D721Med (cell line): ENCODE results near the gene DNM1L.

ENCODE experiments used
- DNase-seq: peaks from one replicate; pipeline ENCODE4 v3.0.0; 2011; ENCODE audit warnings: low spot score; ENCODE audit not compliant: insufficient read length
- FAIRE-seq: peaks from 2 replicates; lab custom pipeline; 2011; peaks lifted over from hg19 to GRCh38; lab: Jason Lieb, UNC
- CTCF ChIP-seq: IDR thresholded peaks from 2 replicates; pipeline ENCODE4 v1.5.1; 2012; ENCODE audit warnings: mild to moderate bottlenecking, control low read depth; ENCODE audit not compliant: insufficient read depth; ENCODE audit errors: missing control alignments

Gene DNM1L

DNA sequence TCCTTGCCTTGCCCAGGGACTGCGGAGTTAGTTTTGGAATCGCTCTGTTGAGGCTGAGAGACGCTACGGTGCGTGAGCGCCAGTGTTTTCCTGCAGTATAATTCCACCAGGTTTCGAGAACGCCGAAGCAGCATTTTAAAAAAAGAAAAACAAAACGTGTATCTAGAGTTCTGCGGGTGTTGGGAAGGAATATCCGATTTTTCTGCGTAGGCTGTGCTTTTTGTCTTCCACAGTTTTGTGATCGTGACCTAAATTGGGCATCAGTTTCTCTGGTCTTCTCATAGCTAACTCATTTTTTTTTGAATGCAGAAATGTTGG is 778 bp downstream of the DNM1L start:
- DNase-seq (no peak), FAIRE-seq (no peak)
- no peak for TF ChIP-seq CTCF

DNA sequence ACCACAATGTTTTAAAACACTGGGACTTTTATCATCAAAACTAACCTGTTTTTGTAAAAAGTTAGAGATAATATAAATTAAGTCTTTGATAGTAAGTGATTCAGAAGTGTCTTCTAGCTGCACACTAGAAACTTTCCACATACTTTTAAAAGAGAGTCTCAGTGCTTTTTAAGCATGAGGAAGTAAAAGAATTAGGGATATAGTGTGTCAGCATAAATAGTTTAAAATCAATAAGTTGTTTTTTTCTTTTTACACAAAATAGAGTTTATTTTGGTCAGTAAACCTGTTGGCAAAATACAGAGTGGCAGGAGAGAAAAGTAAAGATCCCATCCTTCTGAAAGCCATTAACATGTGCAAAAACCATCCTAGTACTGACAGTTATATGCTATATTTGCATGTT is 1.7 kb downstream of the DNM1L start:
- no peak for FAIRE-seq
- DNase-seq = no peak
- no peak for TF ChIP-seq CTCF

DNA sequence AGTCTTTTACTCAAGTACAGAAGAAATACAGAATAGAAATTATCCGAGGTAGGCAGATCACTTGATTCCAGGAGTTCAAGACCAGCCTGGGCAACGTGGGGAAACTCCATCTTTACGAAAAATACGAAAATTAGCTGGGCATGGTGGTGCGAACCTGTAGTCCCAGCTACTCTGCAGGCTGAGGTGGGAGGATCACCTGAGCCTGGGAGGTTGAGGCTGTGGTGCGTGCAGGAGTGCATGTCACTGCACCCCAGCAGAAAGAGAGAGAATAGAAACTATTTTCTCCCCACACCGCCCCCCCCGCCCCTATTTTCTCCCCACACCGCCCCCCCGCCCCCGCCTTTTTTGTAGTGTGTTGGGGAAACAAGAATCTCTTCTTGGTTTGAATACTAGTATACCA is 2.2 kb downstream of the DNM1L start:
- DNase-seq = no peak
- TF ChIP-seq CTCF = no peak
- FAIRE-seq = no peak

- DNase-seq (no peak), FAIRE-seq (no peak)
- no peak for TF ChIP-seq CTCF
Measured at GRCh38 chr12:32686340-32686739, 7.2 kb downstream of the DNM1L start.

DNA sequence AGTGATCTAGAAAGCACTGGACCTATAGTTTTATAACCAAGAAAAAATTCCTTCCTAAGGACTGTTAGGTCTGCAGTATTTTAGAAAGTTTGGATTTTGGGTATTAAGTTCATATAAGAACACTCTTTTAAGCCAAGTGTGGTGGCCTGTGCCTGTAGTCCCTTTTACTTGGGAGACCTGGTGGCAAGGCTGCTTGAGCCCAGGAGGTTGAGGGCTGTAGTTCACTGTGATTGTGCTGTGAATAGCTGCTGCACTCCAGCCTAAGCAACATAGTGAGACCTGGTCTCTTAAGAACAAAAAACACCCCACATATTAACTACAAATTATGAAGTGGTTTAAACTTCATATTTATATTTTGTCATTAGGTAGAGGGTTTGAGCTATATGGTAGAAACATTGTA is 9.7 kb downstream of the DNM1L start:
- TF ChIP-seq CTCF = no peak
- DNase-seq = no peak
- FAIRE-seq = no peak

DNA sequence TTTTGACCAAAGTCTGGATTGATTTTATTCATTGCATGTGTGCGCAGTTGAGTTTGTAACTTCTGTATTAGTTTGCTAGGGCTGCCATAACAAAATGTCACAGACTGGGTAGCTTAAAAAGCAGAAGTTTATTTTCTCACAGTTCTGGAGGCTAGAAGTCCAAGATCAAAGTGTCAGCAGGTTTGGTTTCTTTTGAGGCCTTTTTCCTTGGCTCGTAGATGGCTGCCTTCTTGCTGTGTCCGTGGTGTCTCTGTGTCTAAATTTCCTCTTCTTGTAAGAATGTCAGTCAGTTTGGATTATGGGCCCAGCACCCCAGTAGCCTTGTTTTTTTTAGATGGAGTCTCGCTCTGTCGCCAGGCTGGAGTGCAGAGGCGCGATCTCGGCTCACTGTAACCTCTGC is 11.8 kb downstream of the DNM1L start:
- DNase-seq (no peak), FAIRE-seq (no peak)
- TF ChIP-seq CTCF = no peak

DNA sequence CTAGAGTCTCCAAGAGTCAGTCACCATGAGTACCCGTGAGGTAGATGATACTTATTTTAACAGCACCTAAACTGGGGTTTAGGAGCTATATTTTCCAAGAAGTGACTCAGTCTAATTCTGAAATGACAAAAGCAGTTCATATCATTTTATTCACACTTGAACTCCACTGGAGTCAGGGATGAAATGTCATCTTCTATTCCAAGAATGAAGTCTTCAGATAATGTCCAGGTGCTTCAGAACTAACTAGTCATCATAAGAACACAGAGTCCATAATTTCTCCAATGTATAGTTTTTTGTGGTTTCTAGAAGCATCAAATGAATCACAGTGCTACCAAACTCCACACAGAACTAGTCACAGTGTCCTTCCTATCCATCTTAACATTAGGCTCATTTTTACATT is 13.3 kb downstream of the DNM1L start:
- FAIRE-seq (peak; percentile 29), DNase-seq (no peak)
- no peak for TF ChIP-seq CTCF
